ENCODE results near the gene HTR3B.

DNA sequence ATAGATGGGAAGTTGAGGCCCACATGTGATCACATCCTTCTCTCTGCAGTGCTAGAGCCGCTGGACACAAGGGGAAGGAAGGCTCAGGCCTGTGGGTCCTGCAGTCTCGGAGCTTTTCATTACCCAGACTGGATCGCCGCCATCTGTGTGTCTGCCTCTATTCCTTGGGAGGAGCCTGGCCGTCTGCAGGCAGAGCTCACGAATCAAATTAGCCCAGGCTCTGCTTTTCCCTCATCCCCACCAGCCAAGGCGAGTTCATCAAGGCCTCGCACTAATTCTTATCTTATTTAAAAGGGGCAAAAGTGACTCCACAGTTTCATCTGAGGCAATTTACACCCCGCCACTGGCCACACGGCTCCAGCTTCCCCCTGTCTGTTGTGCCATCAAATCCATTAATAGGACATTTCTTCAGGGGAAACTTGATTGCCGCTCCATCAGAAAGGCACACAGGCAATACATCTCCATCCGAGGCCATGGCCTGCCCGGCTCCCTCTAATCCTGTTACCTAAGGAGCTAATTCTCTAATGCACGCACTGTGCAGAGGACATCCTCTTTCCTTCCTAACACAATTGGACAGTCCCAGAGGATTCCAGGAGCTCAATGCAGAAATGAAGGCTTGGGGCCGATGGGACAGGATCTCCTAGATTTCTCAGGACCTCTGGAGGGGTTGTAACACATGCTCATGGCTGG lies 67.1 kb downstream of the HTR3B start:
- TF ChIP-seq, protein P1, sequence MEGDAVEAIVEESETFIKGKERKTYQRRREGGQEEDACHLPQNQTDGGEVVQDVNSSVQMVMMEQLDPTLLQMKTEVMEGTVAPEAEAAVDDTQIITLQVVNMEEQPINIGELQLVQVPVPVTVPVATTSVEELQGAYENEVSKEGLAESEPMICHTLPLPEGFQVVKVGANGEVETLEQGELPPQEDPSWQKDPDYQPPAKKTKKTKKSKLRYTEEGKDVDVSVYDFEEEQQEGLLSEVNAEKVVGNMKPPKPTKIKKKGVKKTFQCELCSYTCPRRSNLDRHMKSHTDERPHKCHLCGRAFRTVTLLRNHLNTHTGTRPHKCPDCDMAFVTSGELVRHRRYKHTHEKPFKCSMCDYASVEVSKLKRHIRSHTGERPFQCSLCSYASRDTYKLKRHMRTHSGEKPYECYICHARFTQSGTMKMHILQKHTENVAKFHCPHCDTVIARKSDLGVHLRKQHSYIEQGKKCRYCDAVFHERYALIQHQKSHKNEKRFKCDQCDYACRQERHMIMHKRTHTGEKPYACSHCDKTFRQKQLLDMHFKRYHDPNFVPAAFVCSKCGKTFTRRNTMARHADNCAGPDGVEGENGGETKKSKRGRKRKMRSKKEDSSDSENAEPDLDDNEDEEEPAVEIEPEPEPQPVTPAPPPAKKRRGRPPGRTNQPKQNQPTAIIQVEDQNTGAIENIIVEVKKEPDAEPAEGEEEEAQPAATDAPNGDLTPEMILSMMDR (IDR thresholded peaks at IDR 0.05) = no peak
- TF ChIP-seq POLR2AphosphoS5 (IDR thresholded peaks at IDR 0.05) (no peak), POLR2A (IDR thresholded peaks at IDR 0.05) (no peak), EP300 (IDR thresholded peaks at IDR 0.05) (no peak)
